Measurements from ENCODE around the gene MYADML2.

GRCh38 chr17:81915331-81915730 is 31.7 kb downstream of the MYADML2 start:
- TF ChIP-seq CTCF (IDR thresholded peaks at IDR 0.05) (no peak), EZH2 (IDR thresholded peaks at IDR 0.05) (no peak)

All from neural progenitor cell (in vitro differentiated cells).